Suprapubic skin (tissue), 4 donors: ENCODE results near the gene POLR3E. TPM values are rescaled to one million over a fixed set of nuclear protein-coding genes. Genes with fewer than 3 reads are reported as not detected.

Experiments used
- DNase-seq, 2 donors: peaks; one replicate each; pipeline ENCODE4 v3.0.0-alpha.2; 2019; ENCODE audit warnings: low spot score in 2 of 2
- H3K27ac ChIP-seq: fragments of 200-600 bp; sonication (generic); one replicate; pipeline ENCODE4 v1.5.1; 2019
- H3K27me3 ChIP-seq: fragments of 200-600 bp; sonication (generic); one replicate; pipeline ENCODE4 v1.5.1; 2019
- H3K36me3 ChIP-seq: fragments of 200-600 bp; sonication (generic); one replicate; pipeline ENCODE4 v1.5.1; 2019
- H3K4me1 ChIP-seq: fragments of 200-600 bp; sonication (generic); one replicate; pipeline ENCODE4 v1.5.1; 2019
- H3K4me3 ChIP-seq: fragments of 200-600 bp; sonication (generic); one replicate; pipeline ENCODE4 v1.5.1; 2019; ENCODE audit warnings: mild to moderate bottlenecking
- H3K9me3 ChIP-seq: fragments of 200-600 bp; sonication (generic); one replicate; pipeline ENCODE4 v1.5.1; 2019
- EP300 ChIP-seq: sonication (generic); formaldehyde crosslinking; IDR thresholded peaks from one replicate; pipeline ENCODE4 v1.6.1; 2017; ENCODE audit warnings: antibody characterized with exemption
- POLR2A ChIP-seq, 2 donors: fragments of 450-650 bp; IDR thresholded peaks; one replicate each; pipeline ENCODE4 v1.6.1; 2017; ENCODE audit warnings: antibody characterized with exemption in 2 of 2, mild to moderate bottlenecking in 2 of 2, moderate library complexity in 2 of 2
- POLR2AphosphoS5 ChIP-seq, 3 donors: sonication (generic); formaldehyde crosslinking; IDR thresholded peaks; one replicate each; pipeline ENCODE4 v1.6.1; 2017; ENCODE audit warnings: antibody characterized with exemption in 3 of 3
- WGBS: methylation state at CpG from one replicate; pipeline ENCODE4 v1.1.5; 2018; 5-methylcytosine and 5-hydroxymethylcytosine counted together
- total RNA-seq, 4 donors: library from RNA; depleted of rRNA; stranded (reverse); fragments of >200 nt; gene quantifications; one replicate each; pipeline ENCODE4 v1.1.0, GENCODE V29; 2016
- TF ChIP-seq, protein P1 (sequence below), 2 donors: fragments of 200-600 bp in 1 of 2; fragments of 450-650 bp in 1 of 2; sonication (generic) in 1 of 2; IDR thresholded peaks; one replicate each; pipeline ENCODE4 v1.5.1; 2016 to 2019; ENCODE audit warnings: antibody characterized with exemption in 2 of 2, mild to moderate bottlenecking in 1 of 2, moderate library complexity in 1 of 2

Gene POLR3E
- total RNA-seq, 4 donors from 2014 or later, result 63.3 to 116 (median 89.0) TPM

DNA sequence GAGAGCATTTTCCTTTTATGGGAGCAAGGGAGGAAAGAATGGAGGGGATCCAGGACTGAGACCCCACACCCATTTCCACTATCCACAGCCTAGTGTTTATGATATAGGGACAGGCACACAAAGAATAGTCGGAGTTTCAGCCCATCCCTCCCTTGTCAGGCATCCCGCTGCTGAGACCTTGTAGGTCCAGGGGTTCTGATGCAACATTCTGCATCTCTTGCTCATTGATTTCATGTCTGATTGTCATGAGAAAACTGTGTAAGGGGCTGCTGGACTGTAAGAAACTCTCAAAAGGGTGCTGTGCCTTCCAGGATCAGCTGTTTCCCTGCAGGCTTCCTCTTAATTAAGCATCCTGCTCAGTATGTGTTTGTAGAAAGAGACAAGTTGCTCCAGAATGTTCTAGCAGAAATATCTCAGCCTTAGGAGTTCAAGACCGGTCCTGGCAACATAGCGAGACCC lies 5.3 kb upstream of the POLR3E start:
- WGBS, result 79% methylated on average over 4 of the region's 4 CpGs
- no peak overlapping the region for H3K27ac ChIP-seq
- H3K36me3 ChIP-seq, result peaks cover 2% of the 10 kb centered on the region
- no peak for DNase-seq
- H3K9me3 ChIP-seq, result no peaks in the 10 kb centered on the region
- TF ChIP-seq POLR2A (IDR thresholded peaks at IDR 0.05) (no peak), EP300 (no peak), POLR2AphosphoS5 (IDR thresholded peaks at IDR 0.05) (no peak)
- TF ChIP-seq, protein P1, sequence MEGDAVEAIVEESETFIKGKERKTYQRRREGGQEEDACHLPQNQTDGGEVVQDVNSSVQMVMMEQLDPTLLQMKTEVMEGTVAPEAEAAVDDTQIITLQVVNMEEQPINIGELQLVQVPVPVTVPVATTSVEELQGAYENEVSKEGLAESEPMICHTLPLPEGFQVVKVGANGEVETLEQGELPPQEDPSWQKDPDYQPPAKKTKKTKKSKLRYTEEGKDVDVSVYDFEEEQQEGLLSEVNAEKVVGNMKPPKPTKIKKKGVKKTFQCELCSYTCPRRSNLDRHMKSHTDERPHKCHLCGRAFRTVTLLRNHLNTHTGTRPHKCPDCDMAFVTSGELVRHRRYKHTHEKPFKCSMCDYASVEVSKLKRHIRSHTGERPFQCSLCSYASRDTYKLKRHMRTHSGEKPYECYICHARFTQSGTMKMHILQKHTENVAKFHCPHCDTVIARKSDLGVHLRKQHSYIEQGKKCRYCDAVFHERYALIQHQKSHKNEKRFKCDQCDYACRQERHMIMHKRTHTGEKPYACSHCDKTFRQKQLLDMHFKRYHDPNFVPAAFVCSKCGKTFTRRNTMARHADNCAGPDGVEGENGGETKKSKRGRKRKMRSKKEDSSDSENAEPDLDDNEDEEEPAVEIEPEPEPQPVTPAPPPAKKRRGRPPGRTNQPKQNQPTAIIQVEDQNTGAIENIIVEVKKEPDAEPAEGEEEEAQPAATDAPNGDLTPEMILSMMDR (IDR thresholded peaks at IDR 0.05), result no peak
- peaks cover 9% of the 10 kb centered on the region for H3K4me1 ChIP-seq
- H3K27me3 ChIP-seq, result no peaks in the 10 kb centered on the region
- H3K4me3 ChIP-seq, result no peak overlapping the region

DNA sequence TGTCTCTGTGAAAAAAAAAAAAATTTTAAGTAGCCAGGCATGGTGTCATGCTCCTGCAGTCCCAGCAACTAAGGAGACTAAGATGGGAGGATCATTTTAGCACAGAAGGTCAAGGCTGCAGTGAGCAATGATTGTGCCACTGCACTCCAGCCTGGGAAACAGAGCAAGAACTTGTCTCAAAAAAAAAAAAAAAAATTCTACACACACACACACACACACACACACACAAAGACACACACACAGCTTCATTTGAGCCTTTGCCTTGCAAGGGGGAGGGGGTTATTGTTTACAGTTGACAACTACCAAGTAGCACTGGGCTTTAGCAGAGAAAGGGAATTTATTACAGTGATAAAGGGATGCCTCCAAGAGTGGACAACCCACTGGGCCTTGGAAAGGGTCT lies 4.9 kb upstream of the POLR3E start:
- Histone ChIP-seq H3K4me3 (no peak overlapping the region), H3K9me3 (no peaks in the 10 kb centered on the region), H3K27me3 (no peaks in the 10 kb centered on the region), H3K27ac (no peak overlapping the region), H3K36me3 (no peaks in the 10 kb centered on the region), H3K4me1 (peaks cover 9% of the 10 kb centered on the region)
- TF ChIP-seq EP300 (no peak), POLR2A (IDR thresholded peaks at IDR 0.05) (no peak), POLR2AphosphoS5 (IDR thresholded peaks at IDR 0.05) (no peak)
- TF ChIP-seq, protein P1 (IDR thresholded peaks at IDR 0.05), result no peak
- DNase-seq, result no peak

DNA sequence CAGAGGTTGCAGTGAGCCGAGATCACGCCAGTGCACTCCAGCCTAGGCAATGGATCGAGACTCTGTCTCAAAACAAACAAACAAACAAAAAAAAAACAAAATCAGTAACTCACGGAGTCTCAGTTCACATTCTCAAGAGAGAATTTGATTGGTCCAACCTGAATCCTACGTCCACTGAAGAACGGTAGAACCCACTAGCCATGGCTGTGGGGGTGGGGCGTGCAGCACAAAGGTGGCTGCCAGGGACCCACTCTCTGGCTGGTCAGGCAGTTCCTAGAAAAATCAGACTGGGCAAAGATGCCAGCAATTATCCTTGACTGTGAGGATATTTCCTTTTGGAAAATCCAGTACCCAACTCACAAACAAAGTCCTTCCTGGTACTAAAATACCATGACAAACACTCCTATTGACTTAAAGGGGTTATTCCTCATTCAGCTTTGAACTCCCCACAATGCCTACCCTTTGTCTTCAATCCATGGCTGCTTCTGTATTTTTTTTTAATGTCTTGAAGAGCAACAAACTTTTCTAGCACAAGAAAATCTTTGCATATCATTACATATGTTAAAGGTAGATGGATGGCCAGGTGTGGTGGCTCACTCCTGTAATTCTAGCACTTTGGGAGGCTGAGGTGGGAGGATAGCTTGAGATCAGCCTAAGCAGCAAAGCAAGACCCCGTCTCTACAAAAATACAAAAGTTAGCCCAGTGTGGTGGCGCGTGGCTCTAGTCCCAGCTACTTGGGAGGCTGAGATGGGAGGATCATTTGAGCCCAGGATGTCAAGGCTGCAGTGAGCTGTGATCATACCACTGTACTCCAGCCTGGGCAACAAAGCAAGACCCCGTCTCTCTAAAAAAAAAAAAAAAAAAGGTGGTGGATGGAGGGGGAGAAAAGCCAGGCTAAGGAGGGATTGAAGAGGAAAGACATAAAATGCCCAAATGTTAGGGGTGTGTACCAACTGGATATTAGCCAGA lies 3.8 kb upstream of the POLR3E start:
- H3K9me3 ChIP-seq, result no peaks in the 10 kb centered on the region
- TF ChIP-seq POLR2AphosphoS5 (IDR thresholded peaks at IDR 0.05), result no peak
- TF ChIP-seq, protein P1 (IDR thresholded peaks at IDR 0.05), result no peak
- TF ChIP-seq EP300, result no peak
- no peak for TF ChIP-seq POLR2A (IDR thresholded peaks at IDR 0.05)

DNA sequence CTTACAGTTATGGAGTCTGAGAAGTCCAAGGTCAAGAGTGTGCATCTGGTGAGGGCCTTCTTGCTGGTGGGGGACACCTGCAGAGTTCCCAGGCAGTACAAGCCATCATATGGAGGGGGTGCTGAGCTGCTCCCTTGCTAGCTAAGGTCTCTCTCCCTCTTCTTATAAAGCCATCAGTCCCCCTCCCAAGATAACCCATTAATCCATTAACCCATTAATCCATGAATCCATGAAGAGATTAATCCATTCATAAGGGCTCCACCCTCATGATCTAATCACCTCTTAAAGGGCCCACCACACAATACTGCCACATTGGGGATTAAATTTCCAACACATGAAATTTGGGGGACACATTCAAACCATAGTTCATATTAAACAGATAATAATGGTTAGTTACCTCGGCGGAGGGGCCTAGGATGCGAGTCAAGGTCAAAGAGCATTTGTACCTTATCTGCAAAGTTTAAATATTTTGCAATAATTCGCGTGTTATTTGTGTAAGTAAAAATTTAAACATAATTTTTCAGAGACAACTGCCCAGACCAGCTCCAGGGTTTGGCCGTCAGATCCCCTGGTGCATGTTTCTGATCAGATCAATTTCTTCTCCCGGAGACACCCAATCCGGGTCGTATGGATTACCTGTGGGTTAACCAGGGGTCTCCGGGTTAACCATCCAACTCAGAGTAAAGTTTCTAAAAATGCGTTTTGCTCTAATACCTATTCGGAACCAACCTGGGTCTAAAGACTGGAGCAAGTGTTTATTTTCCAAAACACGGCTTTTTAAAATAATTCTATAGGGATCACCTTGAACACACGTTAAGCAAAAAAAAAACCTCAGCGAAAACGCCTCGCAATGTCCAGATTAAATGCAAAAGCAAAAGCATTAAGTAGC lies 740 bp upstream of the POLR3E start:
- TF ChIP-seq POLR2AphosphoS5 (IDR thresholded peaks at IDR 0.05) (no peak), POLR2A (IDR thresholded peaks at IDR 0.05) (no peak), EP300 (no peak)
- TF ChIP-seq, protein P1 (IDR thresholded peaks at IDR 0.05), result no peak
- Histone ChIP-seq H3K4me3 (peak overlapping the region; percentile 89), H3K4me1 (peaks cover 43% of the 10 kb centered on the region), H3K27me3 (no peaks in the 10 kb centered on the region), H3K9me3 (no peaks in the 10 kb centered on the region), H3K36me3 (no peaks in the 10 kb centered on the region), H3K27ac (peak overlapping the region; percentile 43)
- no peak for DNase-seq
- whole genome bisulfite sequencing, result 5% methylated on average over 17 of the region's 17 CpGs

More for the DNA sequence above, 3.8 kb upstream of the POLR3E start:
- Histone ChIP-seq H3K27me3 (no peaks in the 10 kb centered on the region), H3K36me3 (no peaks in the 10 kb centered on the region), H3K4me3 (no peak overlapping the region), H3K27ac (no peak overlapping the region), H3K4me1 (peaks cover 16% of the 10 kb centered on the region)
- no peak for DNase-seq
- WGBS, result 87% methylated on average over 11 of the region's 11 CpGs
